HCT116 (cell line): Measurements from ENCODE around the gene RHPN2. TPM values are rescaled to one million over a fixed set of nuclear protein-coding genes. Genes with fewer than 3 reads are reported as not detected.
"Not testable (repeated sequence)": the region's sequence is repeated elsewhere in the genome, so short reads cannot be mapped to it uniquely, and the experiment has no call there.

Experiments
- ATAC-seq: fragments of 200-7000 bp; cut with Tn5 transposase; 2 replicates; pipeline ENCODE4 v1.9.1; 2020; ENCODE audit warnings: mild to moderate bottlenecking, moderate library complexity
- BruUV-seq: library from RNA; stranded (reverse); fragments of 400-500 nt; replicated peaks from 2 replicates; lab custom pipeline; 2021; lab: Mats Ljungman, UMichigan
- CTCF ChIA-PET: fragments of 300-600 bp; sonication (Branson Sonifier 250); formaldehyde crosslinking; loops from one replicate; lab custom pipeline; 2021; ENCODE audit warnings: antibody characterized with exemption; lab: Charles Lee
- POLR2A ChIA-PET: fragments of 300-600, 350-600 bp; sonication (Branson Sonifier 250); formaldehyde crosslinking; loops from one replicate; lab custom pipeline; 2021; ENCODE audit warnings: antibody characterized with exemption; lab: Charles Lee
- RAD21 ChIA-PET, 2 experiments: fragments of 300-600 bp; sonication (Branson Sonifier 250); formaldehyde crosslinking; loops; one replicate each; lab custom pipeline; 2023; ENCODE audit warnings: low total read pairs in 2 of 2; ENCODE audit not compliant: uncharacterized antibody in 2 of 2, unreplicated experiment in 2 of 2, low non-redundant PET in 1 of 2; lab: Charles Lee
- DNase-seq: peaks from one replicate; pipeline ENCODE4 v3.0.0-alpha.2; 2010; ENCODE audit warnings: low read depth, low spot score
- H2AFZ ChIP-seq: fragments of 200-600 bp; shearing (Covaris generic), sonication (generic); 2 replicates; pipeline ENCODE4 v1.6.1; 2017; ENCODE audit warnings: low read depth, mixed run types, mixed read lengths, antibody characterized with exemption, low read length; ENCODE audit not compliant: poor library complexity, severe bottlenecking
- H3K27ac ChIP-seq: 2 replicates; pipeline ENCODE4 v1.5.1; 2012; ENCODE audit warnings: low read depth, low read length
- H3K27me3 ChIP-seq: fragments of 200-600 bp; sonication (generic); 2 replicates; pipeline ENCODE4 v1.6.1; 2016; ENCODE audit warnings: mixed run types, low read length, mixed read lengths; ENCODE audit not compliant: insufficient read depth
- H3K36me3 ChIP-seq, 2 experiments: fragments of 200-500 bp in 1 of 2; fragments of 200-600 bp in 1 of 2; sonication (Bioruptor generic) in 1 of 2; sonication (generic) in 1 of 2; 2 replicates each; pipeline versions ENCODE4 v1.5.1 to v1.6.1; 2014 to 2016; ENCODE audit warnings: low read length in 2 of 2, inconsistent platforms in 1 of 2, mixed read lengths in 1 of 2, mixed run types in 1 of 2; ENCODE audit not compliant: insufficient read depth in 2 of 2, control insufficient read depth in 1 of 2
- H3K4me1 ChIP-seq, 2 experiments: fragments of 200-600 bp in 1 of 2; sonication (generic) in 1 of 2; 2 replicates each; pipeline versions ENCODE4 v1.5.1 to v1.6.1; 2012 to 2017; ENCODE audit warnings: low read length in 2 of 2, inconsistent platforms in 1 of 2, mild to moderate bottlenecking in 1 of 2, mixed read lengths in 1 of 2, mixed run types in 1 of 2, moderate library complexity in 1 of 2; ENCODE audit not compliant: insufficient read depth in 2 of 2, control insufficient read depth in 1 of 2
- H3K4me2 ChIP-seq: fragments of 200-600 bp; sonication (generic); 2 replicates; pipeline ENCODE4 v1.6.1; 2017; ENCODE audit warnings: mixed run types, low read length, mixed read lengths
- H3K4me3 ChIP-seq, 2 experiments: fragments of 200-600 bp in 1 of 2; sonication (generic) in 1 of 2; replicated peaks in 1 of 2; 2 replicates each; pipeline ENCODE4 v1.5.1; 2011 to 2016; ENCODE audit warnings: low read length in 2 of 2, control low read depth in 1 of 2, low read depth in 1 of 2, mild to moderate bottlenecking in 1 of 2, mixed read lengths in 1 of 2, mixed run types in 1 of 2
- H3K79me2 ChIP-seq: fragments of 200-600 bp; sonication (generic); 2 replicates; pipeline ENCODE4 v1.6.1; 2017; ENCODE audit warnings: mild to moderate bottlenecking, mixed run types, low read length, moderate library complexity, mixed read lengths; ENCODE audit not compliant: insufficient read depth
- H3K9ac ChIP-seq: fragments of 200-600 bp; sonication (generic); 2 replicates; pipeline ENCODE4 v1.6.1; 2016; ENCODE audit warnings: low read length, mixed read lengths
- H3K9me2 ChIP-seq: fragments of 200-600 bp; sonication (generic), shearing (Covaris generic); 2 replicates; pipeline ENCODE4 v1.6.1; 2017; ENCODE audit warnings: mixed run types, mild to moderate bottlenecking, moderate library complexity; ENCODE audit not compliant: insufficient read depth
- H3K9me3 ChIP-seq, 2 experiments: fragments of 200-500 bp in 1 of 2; fragments of 200-600 bp in 1 of 2; sonication (Bioruptor generic) in 1 of 2; sonication (generic) in 1 of 2; 2 replicates each; pipeline ENCODE4 v1.6.1; 2014 to 2017; ENCODE audit warnings: low read length in 2 of 2, mixed read lengths in 2 of 2, inconsistent platforms in 1 of 2, low read depth in 1 of 2, mild to moderate bottlenecking in 1 of 2, mixed run types in 1 of 2, moderate library complexity in 1 of 2; ENCODE audit not compliant: control insufficient read depth in 1 of 2, insufficient read depth in 1 of 2
- H4K20me1 ChIP-seq: fragments of 200-600 bp; sonication (generic), shearing (Covaris generic); 2 replicates; pipeline ENCODE4 v1.6.1; 2017; ENCODE audit warnings: mixed run types, mild to moderate bottlenecking, moderate library complexity; ENCODE audit not compliant: insufficient read depth
- ELF1 ChIP-seq: IDR thresholded peaks from 2 replicates; pipeline ENCODE4 v1.6.1; 2012; ENCODE audit warnings: low read depth, borderline replicate concordance
- EZH2 ChIP-seq: fragments of 200-600 bp; sonication (generic); IDR thresholded peaks from 2 replicates; pipeline ENCODE4 v1.6.1; 2017; ENCODE audit warnings: antibody characterized with exemption, mixed run types
- FOSL1 ChIP-seq: IDR thresholded peaks from 2 replicates; pipeline ENCODE4 v1.6.1; 2012; ENCODE audit warnings: low read depth
- JUND ChIP-seq: IDR thresholded peaks from 2 replicates; pipeline ENCODE4 v1.6.1; 2012
- POLR2AphosphoS5 ChIP-seq: IDR thresholded peaks from 2 replicates; pipeline ENCODE4 v1.6.1; 2011; ENCODE audit warnings: mild to moderate bottlenecking, low read depth, low read length, moderate library complexity
- RAD21 ChIP-seq: IDR thresholded peaks from 2 replicates; pipeline ENCODE4 v1.6.1; 2012; ENCODE audit warnings: low read depth, mild to moderate bottlenecking
- SRF ChIP-seq: IDR thresholded peaks from 2 replicates; pipeline ENCODE4 v1.6.1; 2012; ENCODE audit warnings: low read depth
- intact Hi-C: fragments of 100-400 bp; cut with micrococcal nuclease; formaldehyde crosslinking; loops from 2 replicates; pipeline ENCODE4 v1.10.0; 2022
- total RNA-seq: library from RNA; stranded (reverse); gene quantifications from one replicate; pipeline ENCODE4 v1.2.1, GENCODE V29; 2021; ENCODE audit not compliant: unreplicated experiment
- TF ChIP-seq, protein P1 (sequence below), 3 experiments: fragments of 200-600 bp in 1 of 3; sonication (generic) in 1 of 3; IDR thresholded peaks in 2 of 3; conservative IDR thresholded peaks in 1 of 3; 2 replicates each; pipeline ENCODE4 v1.5.1; 2012 to 2017; ENCODE audit warnings: low read depth in 2 of 3, low read length in 2 of 3, antibody characterized with exemption in 1 of 3, borderline replicate concordance in 1 of 3, control low read depth in 1 of 3, mild to moderate bottlenecking in 1 of 3, mixed read lengths in 1 of 3, mixed run types in 1 of 3, moderate library complexity in 1 of 3; ENCODE audit not compliant: insufficient read depth in 1 of 3
- TF ChIP-seq, protein P2 (sequence below): IDR thresholded peaks from 2 replicates; pipeline ENCODE4 v1.6.1; 2012; ENCODE audit warnings: low read depth

The RHPN2 gene
- total RNA-seq, 1 experiment from 2014 or later: 33.3 TPM

DNA sequence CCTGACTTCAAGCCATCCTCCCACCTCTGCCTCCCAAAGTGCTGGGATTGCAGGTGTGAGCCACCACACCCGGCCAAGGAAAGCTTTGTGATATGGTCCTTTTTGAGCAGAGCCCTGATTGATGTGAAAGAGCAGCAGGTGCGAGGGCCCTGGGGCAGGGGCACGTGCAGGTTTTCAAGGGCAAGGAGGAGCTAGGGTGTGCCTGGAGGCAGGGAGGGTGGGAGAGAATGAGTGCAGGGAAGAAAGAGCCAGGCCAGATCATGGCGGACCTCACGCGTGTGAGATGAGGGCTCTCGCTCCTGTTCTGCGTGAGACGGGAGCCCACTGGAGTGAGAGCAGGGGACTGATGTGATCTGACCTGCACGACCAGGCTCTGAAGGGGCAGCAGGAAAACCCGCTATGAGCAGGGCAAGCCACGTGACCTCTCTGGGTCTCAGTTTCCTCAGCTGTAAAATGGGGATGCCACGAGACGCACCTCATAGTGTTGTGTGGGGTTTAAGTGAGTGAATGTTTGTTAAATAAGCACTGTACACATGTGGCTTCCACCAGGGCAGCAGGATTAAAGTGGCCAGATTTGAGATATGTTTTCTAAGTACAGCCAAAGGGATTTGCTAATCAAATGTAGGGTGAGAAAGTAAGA lies 66.9 kb downstream of the RHPN2 start:
- Histone ChIP-seq H3K36me3 (peaks cover 11 to 21% of the 10 kb centered on the region in 2 experiments; a peak in 3 of 4 replicates), H3K9me3 (no peaks in the 10 kb centered on the region), H3K9ac (no peak overlapping the region), H3K4me2 (no peak overlapping the region), H3K4me1 (no peaks in the 10 kb centered on the region), H2AFZ (no peak overlapping the region), H3K9me2 (no peaks in the 10 kb centered on the region), H3K27me3 (no peaks in the 10 kb centered on the region), H4K20me1 (no peaks in the 10 kb centered on the region), H3K27ac (no peak overlapping the region), H3K4me3 (no peak overlapping the region), H3K79me2 (no peaks in the 10 kb centered on the region; the same call in 1 of the 2 replicates)
- intact Hi-C loops: no loop called here
- ATAC-seq: no peak
- RAD21 ChIA-PET: no interaction called here
- CTCF ChIA-PET: no interaction called here
- no TSS peak for BruUV-seq
- POLR2A ChIA-PET: no interaction called here
- TF ChIP-seq, protein P1, sequence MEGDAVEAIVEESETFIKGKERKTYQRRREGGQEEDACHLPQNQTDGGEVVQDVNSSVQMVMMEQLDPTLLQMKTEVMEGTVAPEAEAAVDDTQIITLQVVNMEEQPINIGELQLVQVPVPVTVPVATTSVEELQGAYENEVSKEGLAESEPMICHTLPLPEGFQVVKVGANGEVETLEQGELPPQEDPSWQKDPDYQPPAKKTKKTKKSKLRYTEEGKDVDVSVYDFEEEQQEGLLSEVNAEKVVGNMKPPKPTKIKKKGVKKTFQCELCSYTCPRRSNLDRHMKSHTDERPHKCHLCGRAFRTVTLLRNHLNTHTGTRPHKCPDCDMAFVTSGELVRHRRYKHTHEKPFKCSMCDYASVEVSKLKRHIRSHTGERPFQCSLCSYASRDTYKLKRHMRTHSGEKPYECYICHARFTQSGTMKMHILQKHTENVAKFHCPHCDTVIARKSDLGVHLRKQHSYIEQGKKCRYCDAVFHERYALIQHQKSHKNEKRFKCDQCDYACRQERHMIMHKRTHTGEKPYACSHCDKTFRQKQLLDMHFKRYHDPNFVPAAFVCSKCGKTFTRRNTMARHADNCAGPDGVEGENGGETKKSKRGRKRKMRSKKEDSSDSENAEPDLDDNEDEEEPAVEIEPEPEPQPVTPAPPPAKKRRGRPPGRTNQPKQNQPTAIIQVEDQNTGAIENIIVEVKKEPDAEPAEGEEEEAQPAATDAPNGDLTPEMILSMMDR (IDR thresholded peaks at IDR 0.05 in 2 of 3, conservative IDR thresholded peaks at IDR 0.05 in 1 of 3; ENCODE audit: borderline replicate concordance in 1 of 3, insufficient read depth in 1 of 3, low read depth in 2 of 3, low read length in 2 of 3): no peak
- TF ChIP-seq JUND (no peak), RAD21 (no peak), SRF (no peak), FOSL1 (no peak), EZH2 (no peak), POLR2AphosphoS5 (no peak), ELF1 (no peak)
- TF ChIP-seq, protein P2, sequence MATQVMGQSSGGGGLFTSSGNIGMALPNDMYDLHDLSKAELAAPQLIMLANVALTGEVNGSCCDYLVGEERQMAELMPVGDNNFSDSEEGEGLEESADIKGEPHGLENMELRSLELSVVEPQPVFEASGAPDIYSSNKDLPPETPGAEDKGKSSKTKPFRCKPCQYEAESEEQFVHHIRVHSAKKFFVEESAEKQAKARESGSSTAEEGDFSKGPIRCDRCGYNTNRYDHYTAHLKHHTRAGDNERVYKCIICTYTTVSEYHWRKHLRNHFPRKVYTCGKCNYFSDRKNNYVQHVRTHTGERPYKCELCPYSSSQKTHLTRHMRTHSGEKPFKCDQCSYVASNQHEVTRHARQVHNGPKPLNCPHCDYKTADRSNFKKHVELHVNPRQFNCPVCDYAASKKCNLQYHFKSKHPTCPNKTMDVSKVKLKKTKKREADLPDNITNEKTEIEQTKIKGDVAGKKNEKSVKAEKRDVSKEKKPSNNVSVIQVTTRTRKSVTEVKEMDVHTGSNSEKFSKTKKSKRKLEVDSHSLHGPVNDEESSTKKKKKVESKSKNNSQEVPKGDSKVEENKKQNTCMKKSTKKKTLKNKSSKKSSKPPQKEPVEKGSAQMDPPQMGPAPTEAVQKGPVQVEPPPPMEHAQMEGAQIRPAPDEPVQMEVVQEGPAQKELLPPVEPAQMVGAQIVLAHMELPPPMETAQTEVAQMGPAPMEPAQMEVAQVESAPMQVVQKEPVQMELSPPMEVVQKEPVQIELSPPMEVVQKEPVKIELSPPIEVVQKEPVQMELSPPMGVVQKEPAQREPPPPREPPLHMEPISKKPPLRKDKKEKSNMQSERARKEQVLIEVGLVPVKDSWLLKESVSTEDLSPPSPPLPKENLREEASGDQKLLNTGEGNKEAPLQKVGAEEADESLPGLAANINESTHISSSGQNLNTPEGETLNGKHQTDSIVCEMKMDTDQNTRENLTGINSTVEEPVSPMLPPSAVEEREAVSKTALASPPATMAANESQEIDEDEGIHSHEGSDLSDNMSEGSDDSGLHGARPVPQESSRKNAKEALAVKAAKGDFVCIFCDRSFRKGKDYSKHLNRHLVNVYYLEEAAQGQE: no peak
- TF ChIP-seq, all 23 proteins: peak for 0
- DNase-seq: no peak

DNA sequence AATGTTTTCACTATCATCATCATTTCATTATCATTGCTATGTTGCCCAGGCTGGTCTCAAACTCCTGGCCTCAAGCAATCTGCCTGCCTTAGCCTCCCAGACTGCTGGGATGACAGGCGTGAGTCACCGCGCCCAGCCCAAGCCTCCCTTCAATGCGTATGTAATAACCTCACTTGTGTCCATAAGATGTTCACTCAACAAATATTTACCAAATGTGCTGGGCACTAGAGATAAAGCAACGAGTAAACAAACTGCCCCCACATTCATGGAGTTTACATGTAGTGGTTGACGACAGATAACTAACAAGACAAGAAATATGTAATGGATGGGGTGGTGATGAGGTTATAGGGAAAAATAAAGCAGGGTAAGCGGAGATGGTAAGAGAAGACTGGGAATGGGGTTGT lies 67.6 kb downstream of the RHPN2 start:
- H3K4me2 ChIP-seq, POLR2A ChIA-PET, CTCF ChIA-PET, H3K79me2 ChIP-seq, H2AFZ ChIP-seq, BruUV-seq, H3K4me1 ChIP-seq, intact Hi-C loops, DNase-seq, H3K27me3 ChIP-seq, RAD21 ChIA-PET, H3K9ac ChIP-seq, ATAC-seq, H3K9me3 ChIP-seq, H3K4me3 ChIP-seq, H3K27ac ChIP-seq, H3K9me2 ChIP-seq, H4K20me1 ChIP-seq: not testable (repeated sequence)
- peaks cover 8 to 20% of the 10 kb centered on the region in 2 experiments; a peak in 3 of 4 replicates for H3K36me3 ChIP-seq
